MM.1S (cell line): ENCODE data around the gene MAGI1.

Experiments used
- CTCF ChIP-seq: fragments of 300-600 bp; sonication (generic); IDR thresholded peaks from 2 replicates; pipeline ENCODE4 v1.5.1; 2016; ENCODE audit warnings: antibody characterized with exemption, low read length, mixed read lengths
- EZH2phosphoT487 ChIP-seq: fragments of 300-600 bp; sonication (generic); IDR thresholded peaks from 2 replicates; pipeline ENCODE4 v1.6.1; 2018; ENCODE audit warnings: antibody characterized with exemption, low read length

- TF ChIP-seq CTCF (no peak), EZH2phosphoT487 (no peak)
Measured at GRCh38 chr3:66028457-66028856, 10.3 kb downstream of the MAGI1 start.
